Hepatocyte (in vitro differentiated cells): ENCODE results near the gene VRK1.

ENCODE experiments used
- EZH2 ChIP-seq: fragments of 200-600 bp; sonication (generic); IDR thresholded peaks from 2 replicates; pipeline ENCODE4 v1.6.1; 2016; ENCODE audit warnings: antibody characterized with exemption, mild to moderate bottlenecking, borderline replicate concordance
- TF ChIP-seq, protein P1 (sequence below): fragments of 200-600 bp; sonication (generic); IDR thresholded peaks from 2 replicates; pipeline ENCODE4 v1.5.1; 2016; ENCODE audit warnings: antibody characterized with exemption, mild to moderate bottlenecking; ENCODE audit not compliant: poor library complexity

DNA sequence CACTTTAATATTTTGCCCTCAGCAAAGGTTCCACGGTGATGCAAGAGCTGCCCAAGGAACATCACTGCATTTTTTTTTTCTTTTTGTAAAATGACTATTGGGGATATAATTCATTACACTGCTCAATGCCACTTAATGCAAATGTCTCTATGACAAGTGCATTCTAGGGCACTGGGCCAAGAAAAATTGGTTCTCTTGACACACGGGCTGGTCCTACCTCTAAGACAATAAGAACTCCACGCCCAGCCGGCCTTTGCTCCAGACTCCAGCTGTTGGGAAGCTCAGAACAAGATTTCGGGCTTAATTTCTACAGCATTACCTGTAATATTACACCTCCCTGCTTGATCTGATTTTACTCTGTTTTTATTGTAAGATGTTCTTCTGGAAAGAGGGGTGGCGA, 48.8 kb upstream of the VRK1 start:
- no peak for TF ChIP-seq EZH2
- TF ChIP-seq, protein P1, sequence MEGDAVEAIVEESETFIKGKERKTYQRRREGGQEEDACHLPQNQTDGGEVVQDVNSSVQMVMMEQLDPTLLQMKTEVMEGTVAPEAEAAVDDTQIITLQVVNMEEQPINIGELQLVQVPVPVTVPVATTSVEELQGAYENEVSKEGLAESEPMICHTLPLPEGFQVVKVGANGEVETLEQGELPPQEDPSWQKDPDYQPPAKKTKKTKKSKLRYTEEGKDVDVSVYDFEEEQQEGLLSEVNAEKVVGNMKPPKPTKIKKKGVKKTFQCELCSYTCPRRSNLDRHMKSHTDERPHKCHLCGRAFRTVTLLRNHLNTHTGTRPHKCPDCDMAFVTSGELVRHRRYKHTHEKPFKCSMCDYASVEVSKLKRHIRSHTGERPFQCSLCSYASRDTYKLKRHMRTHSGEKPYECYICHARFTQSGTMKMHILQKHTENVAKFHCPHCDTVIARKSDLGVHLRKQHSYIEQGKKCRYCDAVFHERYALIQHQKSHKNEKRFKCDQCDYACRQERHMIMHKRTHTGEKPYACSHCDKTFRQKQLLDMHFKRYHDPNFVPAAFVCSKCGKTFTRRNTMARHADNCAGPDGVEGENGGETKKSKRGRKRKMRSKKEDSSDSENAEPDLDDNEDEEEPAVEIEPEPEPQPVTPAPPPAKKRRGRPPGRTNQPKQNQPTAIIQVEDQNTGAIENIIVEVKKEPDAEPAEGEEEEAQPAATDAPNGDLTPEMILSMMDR = no peak
